SH-SY5Y (cell line): ENCODE data around the gene PRR5.

Source experiments
- GATA2 ChIP-seq: IDR thresholded peaks from 2 replicates; pipeline ENCODE4 v1.6.1; 2011; ENCODE audit warnings: mild to moderate bottlenecking, low read depth, low read length
- GATA3 ChIP-seq: IDR thresholded peaks from 2 replicates; pipeline ENCODE4 v1.6.1; 2011; ENCODE audit warnings: low read depth, mild to moderate bottlenecking, low read length, moderate library complexity

Gene PRR5

GRCh38 chr22:44683881-44684280, 18.1 kb upstream of the PRR5 start:
- no peak for TF ChIP-seq GATA3
- TF ChIP-seq GATA2: no peak

GRCh38 chr22:44684506-44685383, 17.3 kb upstream of the PRR5 start:
- TF ChIP-seq GATA3 (no peak), GATA2 (no peak)

GRCh38 chr22:44685384-44686056, 16.5 kb upstream of the PRR5 start:
- TF ChIP-seq GATA2 (no peak), GATA3 (no peak)

- TF ChIP-seq GATA2 (no peak), GATA3 (no peak)
Observed at GRCh38 chr22:44686873-44687600, 15.0 kb upstream of the PRR5 start.

- TF ChIP-seq GATA2 (no peak), GATA3 (no peak)
Observed at GRCh38 chr22:44689173-44689572, 12.8 kb upstream of the PRR5 start.

GRCh38 chr22:44689915-44690524, 12.0 kb upstream of the PRR5 start:
- TF ChIP-seq GATA2 (no peak), GATA3 (no peak)

GRCh38 chr22:44691796-44692661, 10.0 kb upstream of the PRR5 start:
- TF ChIP-seq GATA2 (no peak), GATA3 (no peak)

- TF ChIP-seq GATA3: no peak
- no peak for TF ChIP-seq GATA2
Observed at GRCh38 chr22:44692662-44693007, 9.4 kb upstream of the PRR5 start.

GRCh38 chr22:44693145-44693544, 8.9 kb upstream of the PRR5 start:
- TF ChIP-seq GATA2 (no peak), GATA3 (no peak)

GRCh38 chr22:44693756-44694155, 8.2 kb upstream of the PRR5 start:
- TF ChIP-seq GATA2 (no peak), GATA3 (no peak)

- TF ChIP-seq GATA3 (no peak), GATA2 (no peak)
Observed at GRCh38 chr22:44697423-44698141, 4.4 kb upstream of the PRR5 start.

- TF ChIP-seq GATA3 (no peak), GATA2 (no peak)
Observed at GRCh38 chr22:44698531-44699421, 3.2 kb upstream of the PRR5 start.

- no peak for TF ChIP-seq GATA3
Observed at GRCh38 chr22:44700456-44700855, 1.5 kb upstream of the PRR5 start.
